Measurements from ENCODE around the gene MIR17HG. TPM values are rescaled to one million over a fixed set of nuclear protein-coding genes. Genes with fewer than 3 reads are reported as not detected.

The MIR17HG gene
- polyA plus RNA-seq, 3 donors: 0.05 to 1.3 (median 0.30) TPM

DNA sequence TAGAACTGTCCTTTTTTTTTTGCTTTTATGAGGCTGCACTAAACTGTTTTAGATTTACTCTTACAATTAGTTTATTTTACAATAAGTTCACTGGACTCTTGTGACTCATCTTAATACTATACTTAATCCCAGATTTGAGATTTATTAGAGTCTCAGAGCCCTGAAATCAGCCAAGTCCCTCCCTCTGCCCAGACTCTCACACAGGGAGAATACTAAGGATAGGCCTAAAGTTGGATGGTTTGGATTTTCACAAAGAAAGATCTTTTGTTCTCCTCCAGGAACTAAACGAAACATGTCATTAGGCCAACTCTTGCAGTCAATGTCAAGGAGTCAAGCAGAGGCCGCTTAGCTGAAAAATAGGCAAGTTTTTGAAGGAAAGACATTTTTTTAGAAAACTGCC lies 42.7 kb upstream of the MIR17HG start:
- no peaks in the 10 kb centered on the region for H3K4me1 ChIP-seq (ENCODE audit: control insufficient read depth in 1 of 2, insufficient read depth in 2 of 2, low read length in 2 of 2)
- no peak overlapping the region for H3K9ac ChIP-seq (ENCODE audit: insufficient read depth, low read length, poor library complexity, severe bottlenecking)
- no peak overlapping the region for H3K4me2 ChIP-seq (replicated peaks; ENCODE audit: extremely low read depth, low read length, poor library complexity, severe bottlenecking)
- H3K27me3 ChIP-seq (ENCODE audit: control insufficient read depth in 2 of 2, insufficient read depth in 2 of 2, low read length in 2 of 2): no peaks in the 10 kb centered on the region
- peaks cover 0 to 3% (median 0%) of the 10 kb centered on the region in 3 donors for H3K27me3 Mint-ChIP-seq (ENCODE audit: low read depth in 3 of 3)
- TF ChIP-seq, protein P1, sequence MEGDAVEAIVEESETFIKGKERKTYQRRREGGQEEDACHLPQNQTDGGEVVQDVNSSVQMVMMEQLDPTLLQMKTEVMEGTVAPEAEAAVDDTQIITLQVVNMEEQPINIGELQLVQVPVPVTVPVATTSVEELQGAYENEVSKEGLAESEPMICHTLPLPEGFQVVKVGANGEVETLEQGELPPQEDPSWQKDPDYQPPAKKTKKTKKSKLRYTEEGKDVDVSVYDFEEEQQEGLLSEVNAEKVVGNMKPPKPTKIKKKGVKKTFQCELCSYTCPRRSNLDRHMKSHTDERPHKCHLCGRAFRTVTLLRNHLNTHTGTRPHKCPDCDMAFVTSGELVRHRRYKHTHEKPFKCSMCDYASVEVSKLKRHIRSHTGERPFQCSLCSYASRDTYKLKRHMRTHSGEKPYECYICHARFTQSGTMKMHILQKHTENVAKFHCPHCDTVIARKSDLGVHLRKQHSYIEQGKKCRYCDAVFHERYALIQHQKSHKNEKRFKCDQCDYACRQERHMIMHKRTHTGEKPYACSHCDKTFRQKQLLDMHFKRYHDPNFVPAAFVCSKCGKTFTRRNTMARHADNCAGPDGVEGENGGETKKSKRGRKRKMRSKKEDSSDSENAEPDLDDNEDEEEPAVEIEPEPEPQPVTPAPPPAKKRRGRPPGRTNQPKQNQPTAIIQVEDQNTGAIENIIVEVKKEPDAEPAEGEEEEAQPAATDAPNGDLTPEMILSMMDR (IDR thresholded peaks at IDR 0.05): no peak
- no peaks in the 10 kb centered on the region for H4K20me1 ChIP-seq (ENCODE audit: insufficient read depth, low read length)
- no peak overlapping the region for H3K27ac Mint-ChIP-seq
- no peak overlapping the region for H3K27ac ChIP-seq (ENCODE audit: low read depth in 1 of 2, low read length in 2 of 2)
- H3K79me2 ChIP-seq (ENCODE audit: insufficient read depth, low read length): no peaks in the 10 kb centered on the region
- WGBS (ENCODE audit: insufficient coverage): no CpG with 5 or more reads among the region's 2 CpGs
- H3K36me3 ChIP-seq (replicated peaks in 1 of 2; ENCODE audit: control insufficient read depth in 1 of 2, insufficient read depth in 2 of 2, low read length in 2 of 2): no peaks in the 10 kb centered on the region
- H3K9me3 Mint-ChIP-seq: peaks cover 3 to 14% (median 11%) of the 10 kb centered on the region in 7 donors
- no peaks in the 10 kb centered on the region for H3K36me3 Mint-ChIP-seq
- H3K4me3 ChIP-seq (replicated peaks in 1 of 3; ENCODE audit: low read depth in 2 of 3, low read length in 3 of 3): no peak overlapping the region
- H3K4me1 Mint-ChIP-seq: peaks cover 4% of the 10 kb centered on the region
- H3K9me3 ChIP-seq (replicated peaks in 1 of 2; ENCODE audit: control insufficient read depth in 1 of 2, insufficient read depth in 1 of 2, low read length in 2 of 2): peaks cover 4 to 5% of the 10 kb centered on the region in 2 donors
- DNase-seq: no peak
- intact Hi-C loops (cut with micrococcal nuclease): no loop called here
- H2AFZ ChIP-seq (ENCODE audit: insufficient read depth, low read depth, low read length, poor library complexity, severe bottlenecking): no peak overlapping the region
- no peak overlapping the region for H3K4me3 Mint-ChIP-seq

DNA sequence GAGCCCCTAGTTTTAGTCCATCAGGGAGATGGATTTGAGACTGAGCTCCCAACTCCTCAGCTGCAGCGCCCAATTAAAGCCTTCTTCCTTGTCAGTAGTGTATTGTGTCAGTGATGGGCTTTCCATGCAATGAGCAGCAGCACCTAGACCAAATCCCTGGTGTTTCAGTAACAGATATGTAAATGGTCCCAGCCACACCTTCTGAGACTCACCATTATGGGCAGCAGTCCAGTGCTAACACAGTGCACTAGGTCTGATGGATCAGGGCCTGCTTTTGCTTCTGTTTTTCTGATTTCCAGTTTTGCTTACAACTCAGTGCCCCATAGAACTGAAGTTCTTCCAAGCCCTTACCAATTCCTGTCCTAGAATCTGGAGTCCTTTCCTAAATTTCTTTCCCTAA lies 41.8 kb upstream of the MIR17HG start:
- H4K20me1 ChIP-seq (ENCODE audit: insufficient read depth, low read length): no peaks in the 10 kb centered on the region
- H3K27me3 Mint-ChIP-seq (ENCODE audit: low read depth in 3 of 3): peaks cover 0 to 3% (median 0%) of the 10 kb centered on the region in 3 donors
- no peak overlapping the region for H3K4me3 Mint-ChIP-seq
- H3K4me3 ChIP-seq (replicated peaks in 1 of 3; ENCODE audit: low read depth in 2 of 3, low read length in 3 of 3): no peak overlapping the region
- no peak overlapping the region for H3K27ac ChIP-seq (ENCODE audit: low read depth in 1 of 2, low read length in 2 of 2)
- H3K36me3 Mint-ChIP-seq: no peaks in the 10 kb centered on the region
- no peak overlapping the region for H3K4me2 ChIP-seq (replicated peaks; ENCODE audit: extremely low read depth, low read length, poor library complexity, severe bottlenecking)
- no peak overlapping the region for H3K9ac ChIP-seq (ENCODE audit: insufficient read depth, low read length, poor library complexity, severe bottlenecking)
- peaks cover 4% of the 10 kb centered on the region for H3K4me1 Mint-ChIP-seq
- no peaks in the 10 kb centered on the region for H3K36me3 ChIP-seq (replicated peaks in 1 of 2; ENCODE audit: control insufficient read depth in 1 of 2, insufficient read depth in 2 of 2, low read length in 2 of 2)
- no peak overlapping the region for H2AFZ ChIP-seq (ENCODE audit: insufficient read depth, low read depth, low read length, poor library complexity, severe bottlenecking)
- peak overlapping the region in 1 of 7 donors; percentile 15 for H3K27ac Mint-ChIP-seq
- TF ChIP-seq, protein P1 (IDR thresholded peaks at IDR 0.05): no peak
- H3K27me3 ChIP-seq (ENCODE audit: control insufficient read depth in 2 of 2, insufficient read depth in 2 of 2, low read length in 2 of 2): no peaks in the 10 kb centered on the region
- H3K4me1 ChIP-seq (ENCODE audit: control insufficient read depth in 1 of 2, insufficient read depth in 2 of 2, low read length in 2 of 2): no peaks in the 10 kb centered on the region
- H3K9me3 ChIP-seq (replicated peaks in 1 of 2; ENCODE audit: control insufficient read depth in 1 of 2, insufficient read depth in 1 of 2, low read length in 2 of 2): peaks cover 4 to 5% of the 10 kb centered on the region in 2 donors
- WGBS (ENCODE audit: insufficient coverage): no CpG with 5 or more reads among the region's 1 CpG
- H3K9me3 Mint-ChIP-seq: peaks cover 3 to 14% (median 11%) of the 10 kb centered on the region in 7 donors
- intact Hi-C loops (cut with micrococcal nuclease): no loop called here
- H3K79me2 ChIP-seq (ENCODE audit: insufficient read depth, low read length): no peaks in the 10 kb centered on the region
- no peak for DNase-seq

Data from CD14-positive monocyte (primary cell).